ENCODE measurements around the gene MRTFB.

MRTFB gene

GRCh38 chr16:14087590-14088154 is 16.6 kb downstream of the MRTFB start:
- Histone ChIP-seq H3K4me3 (ENCODE audit: low read depth, low read length) (no peak overlapping the region), H3K27ac (no peak overlapping the region), H3K27me3 (replicated peaks) (no peaks in the 10 kb centered on the region), H3K36me3 (replicated peaks) (no peaks in the 10 kb centered on the region)
- no peak for DNase-seq
- in situ Hi-C loops (cut with HindIII; ENCODE audit: low pct_ligation_motif_present, low sequenced_read_pairs) = no loop called here
- no peak for TF ChIP-seq CTCF (IDR thresholded peaks at IDR 0.05; ENCODE audit: low read depth, low read length, missing control alignments)

GRCh38 chr16:14088155-14088753 is 17.1 kb downstream of the MRTFB start:
- Histone ChIP-seq H3K27ac (no peak overlapping the region), H3K4me3 (ENCODE audit: low read depth, low read length) (no peak overlapping the region), H3K36me3 (replicated peaks) (no peaks in the 10 kb centered on the region), H3K27me3 (replicated peaks) (no peaks in the 10 kb centered on the region)
- in situ Hi-C loops (cut with HindIII; ENCODE audit: low pct_ligation_motif_present, low sequenced_read_pairs) = no loop called here
- DNase-seq = no peak
- TF ChIP-seq CTCF (IDR thresholded peaks at IDR 0.05; ENCODE audit: low read depth, low read length, missing control alignments) = no peak

- Histone ChIP-seq H3K27ac (no peak overlapping the region), H3K4me3 (ENCODE audit: low read depth, low read length) (no peak overlapping the region), H3K36me3 (replicated peaks) (no peaks in the 10 kb centered on the region), H3K27me3 (replicated peaks) (no peaks in the 10 kb centered on the region)
- no peak for TF ChIP-seq CTCF (IDR thresholded peaks at IDR 0.05; ENCODE audit: low read depth, low read length, missing control alignments)
- in situ Hi-C loops (cut with HindIII; ENCODE audit: low pct_ligation_motif_present, low sequenced_read_pairs) = no loop called here
- no peak for DNase-seq
These were observed 18.2 kb downstream of the MRTFB start for GRCh38 chr16:14089283-14089823.

- no peak for DNase-seq
- Histone ChIP-seq H3K4me3 (ENCODE audit: low read depth, low read length) (no peak overlapping the region), H3K27me3 (replicated peaks) (no peaks in the 10 kb centered on the region), H3K27ac (no peak overlapping the region), H3K36me3 (replicated peaks) (no peaks in the 10 kb centered on the region)
- no peak for TF ChIP-seq CTCF (IDR thresholded peaks at IDR 0.05; ENCODE audit: low read depth, low read length, missing control alignments)
- in situ Hi-C loops (cut with HindIII; ENCODE audit: low pct_ligation_motif_present, low sequenced_read_pairs) = no loop called here
These were observed 21.4 kb downstream of the MRTFB start for GRCh38 chr16:14092561-14092960.

GRCh38 chr16:14095883-14096551 is 24.9 kb downstream of the MRTFB start:
- Histone ChIP-seq H3K27ac (no peak overlapping the region), H3K4me3 (ENCODE audit: low read depth, low read length) (no peak overlapping the region), H3K27me3 (replicated peaks) (no peaks in the 10 kb centered on the region), H3K36me3 (replicated peaks) (no peaks in the 10 kb centered on the region)
- in situ Hi-C loops (cut with HindIII; ENCODE audit: low pct_ligation_motif_present, low sequenced_read_pairs) = no loop called here
- no peak for DNase-seq
- no peak for TF ChIP-seq CTCF (IDR thresholded peaks at IDR 0.05; ENCODE audit: low read depth, low read length, missing control alignments)
